Uterus (tissue), 2 donors: ENCODE data around the gene C1orf174.

Experiments
- CTCF ChIP-seq, 4 experiments: fragments of 200-600 bp in 2 of 4; fragments of 450-650 bp in 2 of 4; sonication (generic) in 2 of 4; IDR thresholded peaks; one replicate each; pipeline ENCODE4 v1.5.1; 2016 to 2019; ENCODE audit warnings: antibody characterized with exemption in 4 of 4, mild to moderate bottlenecking in 2 of 4, moderate library complexity in 1 of 4
- POLR2A ChIP-seq, 2 donors: fragments of 450-650 bp; IDR thresholded peaks; one replicate each; pipeline ENCODE4 v1.6.1; 2016; ENCODE audit warnings: antibody characterized with exemption in 2 of 2, mild to moderate bottlenecking in 1 of 2, moderate library complexity in 1 of 2

- TF ChIP-seq CTCF (IDR thresholded peaks at IDR 0.05) (no peak), POLR2A (IDR thresholded peaks at IDR 0.05) (no peak)
These were observed 19.0 kb upstream of the C1orf174 start for GRCh38 chr1:3918966-3919611.
